ENCODE measurements around the gene TNIP3. TPM values are rescaled to one million over a fixed set of nuclear protein-coding genes. Genes with fewer than 3 reads are reported as not detected.
"Not testable (repeated sequence)": the region's sequence is repeated elsewhere in the genome, so short reads cannot be mapped to it uniquely, and the experiment has no call there.

TNIP3 gene
- total RNA-seq, 4 donors from 2014 or later: 0.48 TPM; not detected in 3

DNA sequence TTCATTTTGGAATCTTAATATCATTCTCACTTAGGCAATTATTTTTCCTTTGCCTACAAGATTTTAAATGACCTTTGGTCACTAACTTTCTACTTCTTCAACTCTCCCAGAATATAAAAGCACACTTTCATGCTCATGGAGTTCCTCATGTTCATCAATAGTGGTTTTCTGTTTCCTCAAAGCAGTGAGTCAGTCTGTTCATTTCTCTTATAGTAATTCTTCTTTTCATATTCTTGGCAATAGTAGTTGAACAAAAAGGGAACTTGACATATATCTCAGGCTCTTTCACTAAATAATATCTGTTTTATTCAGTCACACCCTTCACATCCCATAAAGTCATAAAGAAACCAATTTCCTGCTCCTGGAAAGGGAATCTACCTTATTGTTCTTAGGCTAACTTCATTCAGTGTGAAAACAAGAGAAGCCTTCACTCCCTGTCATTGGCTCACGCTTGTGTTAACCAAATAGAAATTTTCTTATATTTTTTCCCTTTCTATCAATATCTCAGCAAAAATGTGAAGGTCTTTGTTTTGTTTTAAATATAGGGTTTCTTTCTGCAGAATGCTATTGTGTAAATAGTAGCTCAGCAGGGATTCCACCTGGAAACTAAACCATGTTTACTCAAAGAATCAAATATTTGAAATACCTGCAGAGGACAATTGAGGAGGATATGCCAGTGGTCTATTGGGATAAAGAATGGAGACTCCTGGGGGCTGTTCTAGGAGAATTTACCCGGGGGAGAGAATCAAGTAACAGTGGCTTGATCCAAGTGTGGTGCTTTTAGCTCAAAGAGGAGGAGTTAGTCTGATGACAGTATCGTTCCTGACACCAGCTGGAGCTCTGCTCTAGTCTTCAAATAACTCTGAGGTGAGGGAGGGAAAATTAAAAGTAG is 13.4 kb upstream of the TNIP3 start:
- intact Hi-C loops (cut with DNase I; ENCODE audit: low total_unique reads): no loop called here
- no peak overlapping the region for H3K4me3 ChIP-seq

GRCh38 chr4:121176082-121176934 is 12.2 kb upstream of the TNIP3 start:
- intact Hi-C loops (cut with DNase I; ENCODE audit: low total_unique reads): no loop called here
- DNase-seq: no peak
- Histone ChIP-seq H3K4me3 (no peak overlapping the region), H3K4me1 (no peaks in the 10 kb centered on the region), H3K9me3 (no peaks in the 10 kb centered on the region), H3K36me3 (no peaks in the 10 kb centered on the region), H3K27me3 (no peaks in the 10 kb centered on the region), H3K27ac (no peak overlapping the region)
- TF ChIP-seq POLR2A (IDR thresholded peaks at IDR 0.05): no peak
- TF ChIP-seq, protein P1, sequence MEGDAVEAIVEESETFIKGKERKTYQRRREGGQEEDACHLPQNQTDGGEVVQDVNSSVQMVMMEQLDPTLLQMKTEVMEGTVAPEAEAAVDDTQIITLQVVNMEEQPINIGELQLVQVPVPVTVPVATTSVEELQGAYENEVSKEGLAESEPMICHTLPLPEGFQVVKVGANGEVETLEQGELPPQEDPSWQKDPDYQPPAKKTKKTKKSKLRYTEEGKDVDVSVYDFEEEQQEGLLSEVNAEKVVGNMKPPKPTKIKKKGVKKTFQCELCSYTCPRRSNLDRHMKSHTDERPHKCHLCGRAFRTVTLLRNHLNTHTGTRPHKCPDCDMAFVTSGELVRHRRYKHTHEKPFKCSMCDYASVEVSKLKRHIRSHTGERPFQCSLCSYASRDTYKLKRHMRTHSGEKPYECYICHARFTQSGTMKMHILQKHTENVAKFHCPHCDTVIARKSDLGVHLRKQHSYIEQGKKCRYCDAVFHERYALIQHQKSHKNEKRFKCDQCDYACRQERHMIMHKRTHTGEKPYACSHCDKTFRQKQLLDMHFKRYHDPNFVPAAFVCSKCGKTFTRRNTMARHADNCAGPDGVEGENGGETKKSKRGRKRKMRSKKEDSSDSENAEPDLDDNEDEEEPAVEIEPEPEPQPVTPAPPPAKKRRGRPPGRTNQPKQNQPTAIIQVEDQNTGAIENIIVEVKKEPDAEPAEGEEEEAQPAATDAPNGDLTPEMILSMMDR (IDR thresholded peaks at IDR 0.05): no peak

More for the DNA sequence above, 13.4 kb upstream of the TNIP3 start:
- Histone ChIP-seq H3K4me1 (no peaks in the 10 kb centered on the region), H3K9me3 (no peaks in the 10 kb centered on the region), H3K36me3 (no peaks in the 10 kb centered on the region), H3K27ac (no peak overlapping the region), H3K27me3 (no peaks in the 10 kb centered on the region)
- no peak for TF ChIP-seq POLR2A (IDR thresholded peaks at IDR 0.05)
- TF ChIP-seq, protein P1 (IDR thresholded peaks at IDR 0.05): no peak
- DNase-seq: no peak

DNA sequence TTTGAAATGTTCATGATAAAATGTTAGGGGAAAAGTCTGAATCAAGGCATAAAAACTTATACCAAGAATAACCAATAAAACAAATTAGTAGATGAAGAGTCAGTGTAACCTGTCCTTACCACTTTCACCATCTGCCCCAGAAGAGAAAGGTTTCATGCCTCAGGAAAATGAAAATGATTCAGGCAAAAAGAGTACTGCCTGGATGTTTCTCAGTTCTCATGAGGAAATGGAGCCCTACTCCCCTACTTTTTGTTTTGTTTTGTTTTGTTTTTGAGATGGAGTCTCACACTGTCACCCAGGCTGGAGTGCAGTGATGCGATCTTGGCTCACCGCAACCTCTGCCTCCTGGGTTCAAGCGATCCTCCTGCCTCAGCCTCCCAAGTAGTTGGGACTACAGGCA is 7.4 kb upstream of the TNIP3 start:
- H3K27me3 ChIP-seq; H3K9me3 ChIP-seq; H3K27ac ChIP-seq; H3K4me1 ChIP-seq; intact Hi-C loops (cut with DNase I; ENCODE audit: low total_unique reads); DNase-seq; H3K4me3 ChIP-seq; H3K36me3 ChIP-seq: not testable (repeated sequence)

DNA sequence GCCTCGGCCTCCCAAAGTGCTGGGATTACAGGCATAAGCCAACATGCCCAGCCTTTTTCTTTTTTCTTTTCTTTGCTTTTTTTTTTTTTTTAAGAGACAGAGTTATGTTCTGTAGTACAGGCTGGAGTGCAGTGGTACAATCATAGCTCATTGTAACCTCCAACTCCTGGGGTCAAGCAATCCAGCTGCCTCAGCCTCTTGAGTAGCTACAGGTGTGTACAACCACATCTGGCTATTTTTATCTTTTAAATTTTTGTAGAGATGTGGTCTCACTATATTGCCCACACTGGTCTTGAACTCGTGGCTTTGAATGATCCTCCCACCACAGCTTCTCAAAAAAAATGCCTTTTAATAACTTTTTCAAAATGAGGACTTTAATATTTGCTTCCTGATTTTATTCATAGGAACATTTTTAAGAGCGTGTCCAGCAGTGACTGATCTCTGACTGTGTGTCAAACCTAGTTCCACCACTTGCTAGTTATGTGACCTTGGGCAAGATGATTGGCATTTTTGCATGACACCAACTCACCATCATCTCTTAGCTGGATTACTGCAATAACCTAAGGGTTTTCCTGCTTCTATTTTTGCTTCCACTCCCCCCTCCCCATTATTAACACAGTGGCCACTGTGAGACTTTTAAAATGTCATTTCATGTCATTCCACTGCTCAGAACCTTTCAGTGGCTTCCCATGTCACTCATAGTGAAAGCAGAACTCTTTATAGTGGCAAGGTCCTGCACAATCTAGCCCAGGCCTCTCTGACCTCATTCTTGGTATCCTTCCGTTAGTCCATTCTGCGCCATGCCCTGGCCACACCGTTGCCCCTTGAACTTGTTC is 4.5 kb upstream of the TNIP3 start:
- H3K36me3 ChIP-seq: no peaks in the 10 kb centered on the region
- no peaks in the 10 kb centered on the region for H3K9me3 ChIP-seq
- no peak for DNase-seq
- intact Hi-C loops (cut with DNase I; ENCODE audit: low total_unique reads): no loop called here
- H3K27ac ChIP-seq: no peak overlapping the region
- no peak overlapping the region for H3K4me3 ChIP-seq
- TF ChIP-seq, protein P1 (IDR thresholded peaks at IDR 0.05): no peak
- TF ChIP-seq POLR2A (IDR thresholded peaks at IDR 0.05): no peak
- no peaks in the 10 kb centered on the region for H3K4me1 ChIP-seq
- H3K27me3 ChIP-seq: no peaks in the 10 kb centered on the region

DNA sequence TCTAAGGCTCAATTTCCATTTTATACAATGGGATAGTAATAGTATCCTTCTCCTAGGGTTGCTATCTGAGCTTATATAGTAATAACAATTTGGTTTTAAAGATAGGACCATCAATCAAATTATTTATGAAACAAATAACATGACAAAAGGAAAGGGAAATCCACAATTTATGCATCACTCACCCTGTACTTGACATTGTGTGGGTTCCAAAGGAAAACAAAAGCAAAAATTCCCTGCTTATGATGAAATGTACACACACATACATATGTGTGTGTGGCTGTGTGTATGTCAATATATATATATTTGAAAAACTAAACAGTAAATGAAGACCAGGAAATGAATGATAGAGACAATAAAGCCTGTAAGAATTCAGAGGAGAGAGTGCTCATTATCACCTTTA is 2.9 kb upstream of the TNIP3 start:
- no peaks in the 10 kb centered on the region for H3K9me3 ChIP-seq
- H3K4me1 ChIP-seq: no peaks in the 10 kb centered on the region
- intact Hi-C loops (cut with DNase I; ENCODE audit: low total_unique reads): no loop called here
- no peak overlapping the region for H3K4me3 ChIP-seq
- no peak for DNase-seq
- H3K27ac ChIP-seq: no peak overlapping the region
- TF ChIP-seq, protein P1 (IDR thresholded peaks at IDR 0.05): no peak
- no peak for TF ChIP-seq POLR2A (IDR thresholded peaks at IDR 0.05)
- H3K36me3 ChIP-seq: no peaks in the 10 kb centered on the region
- H3K27me3 ChIP-seq: no peaks in the 10 kb centered on the region
